Inflammatory macrophage treated with lipopolysaccharide for 1 hour (primary cell): ENCODE results near the gene UBE2H.

Source experiments
- DNase-seq, 2 donors: peaks; one replicate each; pipeline ENCODE4 v3.0.0-alpha.2; 2020 to 2022

UBE2H gene

DNA sequence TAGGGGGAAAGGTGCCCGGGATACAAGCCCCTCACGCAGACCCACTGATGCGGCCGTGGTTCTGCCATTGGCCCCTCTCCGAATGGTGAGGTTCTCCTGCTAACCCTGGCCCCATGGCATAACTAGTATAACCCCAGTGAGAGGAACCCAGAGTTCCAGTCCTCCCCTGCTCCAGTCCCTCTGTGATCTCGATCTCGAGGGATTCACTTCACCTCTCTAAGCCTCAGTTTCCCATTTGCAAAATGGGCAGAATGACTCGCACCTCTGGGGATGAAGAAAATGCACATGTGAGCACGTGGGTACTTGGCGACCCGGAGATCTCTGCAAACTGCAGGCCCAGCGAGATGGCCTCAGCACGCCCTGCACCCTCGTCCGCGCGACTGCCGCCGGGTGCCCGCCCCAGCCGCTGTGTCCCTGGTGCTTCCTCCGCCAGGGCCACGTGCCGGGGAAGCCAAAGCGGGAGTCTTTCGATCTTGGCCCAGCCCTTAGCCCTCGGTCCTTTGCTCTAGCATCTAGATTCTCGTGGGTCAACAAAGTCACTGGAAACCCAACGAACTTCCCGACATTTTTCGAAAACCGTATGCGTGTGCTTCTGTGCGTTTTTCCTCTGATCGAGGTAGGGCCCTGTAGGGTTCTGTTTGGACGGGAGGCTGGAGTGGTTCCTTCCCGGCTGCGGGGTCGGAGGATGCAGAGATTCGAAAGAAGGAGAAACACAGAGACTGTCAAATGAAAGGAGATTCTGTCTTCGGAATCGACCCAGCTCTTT lies 169.8 kb downstream of the UBE2H start:
- peak in 1 of 2 donors; percentile 22 for DNase-seq

GRCh38 chr7:129781928-129782817 lies 170.6 kb downstream of the UBE2H start:
- no peak for DNase-seq

DNA sequence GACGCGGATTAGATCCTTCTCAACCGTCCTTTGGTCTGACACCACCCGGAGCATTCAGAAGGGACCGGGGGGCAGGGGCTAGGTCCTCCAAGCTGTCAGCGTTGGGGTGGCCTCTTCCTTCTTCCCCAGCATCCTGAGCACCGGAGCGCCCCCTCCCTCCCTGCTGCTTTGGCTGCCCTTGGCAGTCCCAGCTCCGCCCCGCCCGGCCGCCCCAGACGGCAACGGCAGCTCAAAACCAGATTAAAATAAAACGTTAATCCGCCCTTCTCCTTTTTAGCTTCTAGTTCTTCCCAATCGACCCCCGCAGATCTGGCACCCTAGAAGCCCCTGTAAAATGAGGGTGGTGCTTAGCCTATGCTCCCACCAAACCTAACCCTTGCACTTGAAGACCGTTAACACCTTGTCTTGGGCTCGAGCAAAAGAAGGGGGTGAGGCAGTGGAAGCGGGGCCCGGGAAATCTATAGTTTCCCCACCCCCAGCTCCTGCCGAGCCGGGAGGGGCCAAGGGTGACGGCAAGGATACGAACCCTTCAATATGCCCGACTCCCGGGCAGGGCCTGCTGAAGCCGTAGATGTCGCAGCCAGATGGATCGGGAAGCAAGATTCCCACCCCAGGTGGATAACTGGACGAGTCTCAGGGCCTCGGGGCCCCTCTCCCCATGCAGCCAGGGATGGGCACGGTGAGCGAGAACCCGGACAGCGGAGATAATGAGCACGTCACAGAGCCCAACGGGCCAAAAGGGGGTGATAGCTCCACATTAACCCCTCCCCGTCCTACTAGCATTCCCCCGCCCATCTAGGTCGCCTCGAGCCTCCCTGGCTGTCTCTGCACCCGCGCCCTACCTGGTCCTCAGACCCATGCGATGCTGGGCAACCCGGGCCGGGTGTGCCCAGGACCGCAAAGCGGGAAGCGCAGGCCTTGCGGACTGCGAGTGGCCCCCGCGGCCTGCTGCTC lies 171.5 kb downstream of the UBE2H start:
- DNase-seq: no peak
